ENCODE results near the gene DCDC1. TPM values are rescaled to one million over a fixed set of nuclear protein-coding genes. Genes with fewer than 3 reads are reported as not detected.

The DCDC1 gene
- total RNA-seq, 4 donors from 2014 or later: 0.83 TPM; not detected in 3

DNA sequence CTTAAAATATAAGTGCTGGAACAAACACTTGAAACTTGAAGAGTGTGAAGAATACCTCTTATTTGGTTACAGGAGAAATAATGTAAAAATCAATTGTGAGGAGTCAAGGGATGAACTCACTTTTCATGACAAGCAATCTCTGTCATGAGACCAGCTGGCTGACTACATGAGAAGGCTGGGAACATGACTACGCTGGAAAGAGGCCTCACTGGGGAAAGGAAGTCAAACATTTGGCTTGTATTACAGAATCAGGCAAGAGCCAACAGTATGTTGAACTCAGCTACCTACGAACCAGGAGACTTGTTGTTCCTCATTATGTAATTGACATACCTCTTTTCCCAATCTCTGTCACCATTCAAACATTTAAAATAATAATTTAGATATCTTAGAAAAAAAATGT lies 14.4 kb downstream of the DCDC1 start:
- Histone ChIP-seq H3K36me3 (no peaks in the 10 kb centered on the region), H3K27ac (no peak overlapping the region), H3K27me3 (no peaks in the 10 kb centered on the region), H3K9me3 (no peaks in the 10 kb centered on the region), H3K4me1 (no peaks in the 10 kb centered on the region), H3K4me3 (no peak overlapping the region)
- no peak for DNase-seq
- TF ChIP-seq POLR2A (IDR thresholded peaks at IDR 0.05): no peak
- TF ChIP-seq, protein P1, sequence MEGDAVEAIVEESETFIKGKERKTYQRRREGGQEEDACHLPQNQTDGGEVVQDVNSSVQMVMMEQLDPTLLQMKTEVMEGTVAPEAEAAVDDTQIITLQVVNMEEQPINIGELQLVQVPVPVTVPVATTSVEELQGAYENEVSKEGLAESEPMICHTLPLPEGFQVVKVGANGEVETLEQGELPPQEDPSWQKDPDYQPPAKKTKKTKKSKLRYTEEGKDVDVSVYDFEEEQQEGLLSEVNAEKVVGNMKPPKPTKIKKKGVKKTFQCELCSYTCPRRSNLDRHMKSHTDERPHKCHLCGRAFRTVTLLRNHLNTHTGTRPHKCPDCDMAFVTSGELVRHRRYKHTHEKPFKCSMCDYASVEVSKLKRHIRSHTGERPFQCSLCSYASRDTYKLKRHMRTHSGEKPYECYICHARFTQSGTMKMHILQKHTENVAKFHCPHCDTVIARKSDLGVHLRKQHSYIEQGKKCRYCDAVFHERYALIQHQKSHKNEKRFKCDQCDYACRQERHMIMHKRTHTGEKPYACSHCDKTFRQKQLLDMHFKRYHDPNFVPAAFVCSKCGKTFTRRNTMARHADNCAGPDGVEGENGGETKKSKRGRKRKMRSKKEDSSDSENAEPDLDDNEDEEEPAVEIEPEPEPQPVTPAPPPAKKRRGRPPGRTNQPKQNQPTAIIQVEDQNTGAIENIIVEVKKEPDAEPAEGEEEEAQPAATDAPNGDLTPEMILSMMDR (IDR thresholded peaks at IDR 0.05): no peak

DNA sequence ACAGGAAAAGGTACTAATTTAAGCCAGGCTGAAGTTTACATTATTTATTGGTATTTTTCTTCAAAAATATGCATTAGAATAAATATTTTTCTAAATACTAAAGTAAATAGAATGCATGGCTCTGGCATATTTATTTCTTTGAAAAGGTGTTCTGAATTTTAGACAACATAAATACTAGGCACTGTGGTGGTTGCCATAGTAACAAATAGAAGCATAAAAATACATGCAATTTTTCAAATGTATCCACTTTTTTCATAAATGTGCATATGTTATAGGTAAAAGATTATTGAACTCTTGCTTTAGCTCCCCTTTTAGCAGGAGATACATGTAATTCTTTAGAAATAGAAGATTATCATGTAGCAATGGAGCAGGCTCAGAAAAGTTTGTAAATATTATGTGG lies 18.4 kb downstream of the DCDC1 start:
- Histone ChIP-seq H3K27me3 (no peaks in the 10 kb centered on the region), H3K36me3 (no peaks in the 10 kb centered on the region), H3K4me3 (no peak overlapping the region), H3K4me1 (no peaks in the 10 kb centered on the region), H3K9me3 (no peaks in the 10 kb centered on the region), H3K27ac (no peak overlapping the region)
- no peak for TF ChIP-seq POLR2A (IDR thresholded peaks at IDR 0.05)
- TF ChIP-seq, protein P1 (IDR thresholded peaks at IDR 0.05): no peak
- DNase-seq: no peak

DNA sequence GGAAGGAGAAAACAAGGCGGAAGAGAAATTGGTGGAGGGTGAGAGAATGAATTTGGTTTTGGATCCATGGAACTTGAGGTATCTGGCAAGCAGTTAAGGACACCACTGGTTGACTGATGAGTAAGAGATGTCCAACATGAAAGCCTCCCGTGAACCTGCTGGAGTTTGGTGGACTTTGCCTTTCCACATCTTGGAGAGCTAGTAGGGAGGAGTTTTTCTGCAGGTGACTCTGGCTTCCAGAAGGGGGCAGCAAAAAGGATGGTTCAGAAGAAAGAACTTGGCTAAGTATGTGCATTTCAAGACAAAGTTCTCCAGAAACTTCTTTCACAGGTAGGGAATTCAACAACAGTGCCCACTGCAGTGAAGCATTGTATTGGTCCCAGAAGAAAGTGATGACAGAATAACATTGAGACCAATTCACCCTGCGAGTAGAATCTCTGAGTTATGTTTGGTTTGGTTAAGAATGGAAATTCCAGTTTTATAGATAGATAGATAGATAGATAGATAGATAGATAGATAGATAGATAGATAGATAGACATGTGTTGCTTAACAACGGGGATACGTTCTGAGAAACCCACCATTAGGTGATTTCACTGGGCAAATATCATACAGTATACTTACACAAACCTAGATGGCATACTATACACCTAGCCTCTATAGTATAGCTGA lies 28.5 kb downstream of the DCDC1 start:
- Histone ChIP-seq H3K4me3 (no peak overlapping the region), H3K27me3 (no peaks in the 10 kb centered on the region), H3K9me3 (no peaks in the 10 kb centered on the region), H3K27ac (no peak overlapping the region), H3K4me1 (no peaks in the 10 kb centered on the region), H3K36me3 (no peaks in the 10 kb centered on the region)
- no peak for DNase-seq
- TF ChIP-seq POLR2A (IDR thresholded peaks at IDR 0.05): no peak
- TF ChIP-seq, protein P1 (IDR thresholded peaks at IDR 0.05): peak in 5 of 6 experiments; percentile 11 to 28 (median 25)

DNA sequence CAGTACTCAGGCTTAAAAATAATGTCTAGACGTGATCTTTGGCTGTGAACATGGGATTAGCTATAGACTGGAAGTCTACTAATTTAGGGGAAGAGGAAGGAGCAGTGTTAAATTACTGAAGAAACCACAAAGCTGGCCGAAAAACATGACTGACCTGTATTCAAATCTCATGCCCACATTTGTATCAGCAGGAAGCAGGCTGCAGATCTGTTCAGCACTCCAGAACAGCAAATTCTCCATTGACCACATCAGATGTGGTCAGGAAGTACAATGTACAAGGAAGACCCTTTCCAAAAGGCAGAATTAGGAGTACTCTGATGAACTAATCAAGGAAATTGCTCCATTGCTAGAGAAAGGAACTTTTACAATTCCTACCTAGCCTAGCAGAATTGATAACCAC lies 31.7 kb downstream of the DCDC1 start:
- Histone ChIP-seq H3K27ac (no peak overlapping the region), H3K9me3 (no peaks in the 10 kb centered on the region), H3K4me1 (no peaks in the 10 kb centered on the region), H3K27me3 (no peaks in the 10 kb centered on the region), H3K4me3 (no peak overlapping the region), H3K36me3 (no peaks in the 10 kb centered on the region)
- TF ChIP-seq, protein P1 (IDR thresholded peaks at IDR 0.05): no peak
- no peak for TF ChIP-seq POLR2A (IDR thresholded peaks at IDR 0.05)
- no peak for DNase-seq

DNA sequence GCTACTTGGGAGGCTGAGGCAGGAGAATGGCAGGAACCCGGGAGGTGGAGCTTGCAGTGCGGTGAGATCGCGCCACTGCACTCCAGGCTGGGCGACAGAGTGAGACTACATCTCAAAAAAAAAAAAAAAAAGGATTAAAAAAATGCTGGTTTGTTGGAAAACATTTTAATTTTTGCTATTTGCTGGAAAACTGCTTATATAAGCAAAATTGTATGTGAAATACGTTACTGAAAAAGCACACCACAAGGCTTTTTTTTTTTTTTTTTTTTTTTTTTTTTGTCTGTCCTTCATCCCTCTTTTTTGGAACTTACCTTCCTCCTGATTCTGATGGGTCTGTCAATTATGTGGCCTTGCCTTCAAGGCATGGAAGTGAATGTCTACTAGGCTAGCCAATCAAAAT lies 40.8 kb downstream of the DCDC1 start:
- no peak overlapping the region for H3K27ac ChIP-seq
- no peaks in the 10 kb centered on the region for H3K36me3 ChIP-seq
- H3K27me3 ChIP-seq: no peaks in the 10 kb centered on the region
- no peaks in the 10 kb centered on the region for H3K4me1 ChIP-seq
- no peak overlapping the region for H3K4me3 ChIP-seq
- TF ChIP-seq, protein P1 (IDR thresholded peaks at IDR 0.05): no peak
- TF ChIP-seq POLR2A (IDR thresholded peaks at IDR 0.05): no peak
- H3K9me3 ChIP-seq: no peaks in the 10 kb centered on the region
- no peak for DNase-seq

DNA sequence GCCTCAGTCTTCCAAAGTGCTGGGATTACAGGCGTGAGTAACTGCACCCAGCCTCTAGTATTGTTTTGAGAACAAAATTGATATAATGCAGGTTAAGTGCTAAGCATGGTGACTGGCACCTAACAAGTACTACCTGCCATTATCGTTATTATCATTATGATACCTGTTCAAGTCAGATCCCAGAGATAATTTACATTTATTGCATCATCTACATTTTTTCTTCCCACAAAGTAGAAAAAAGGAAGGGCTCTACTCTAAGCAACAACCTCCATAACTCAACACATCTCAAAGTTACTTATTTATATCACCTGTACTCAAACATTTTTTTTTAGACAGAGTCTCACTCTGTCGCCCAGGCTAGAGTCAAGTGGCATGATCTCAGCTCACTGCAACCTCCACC lies 42.1 kb downstream of the DCDC1 start:
- H3K27me3 ChIP-seq: no peaks in the 10 kb centered on the region
- H3K4me1 ChIP-seq: no peaks in the 10 kb centered on the region
- H3K4me3 ChIP-seq: no peak overlapping the region
- no peak for DNase-seq
- H3K27ac ChIP-seq: no peak overlapping the region
- no peaks in the 10 kb centered on the region for H3K36me3 ChIP-seq
- TF ChIP-seq POLR2A (IDR thresholded peaks at IDR 0.05): no peak
- TF ChIP-seq, protein P1 (IDR thresholded peaks at IDR 0.05): no peak
- no peaks in the 10 kb centered on the region for H3K9me3 ChIP-seq
